SH-SY5Y (cell line): ENCODE measurements around the gene LTB4R2.

Experiments
- GATA2 ChIP-seq: IDR thresholded peaks from 2 replicates; pipeline ENCODE4 v1.6.1; 2011; ENCODE audit warnings: mild to moderate bottlenecking, low read depth, low read length
- GATA3 ChIP-seq: IDR thresholded peaks from 2 replicates; pipeline ENCODE4 v1.6.1; 2011; ENCODE audit warnings: low read depth, mild to moderate bottlenecking, low read length, moderate library complexity

DNA sequence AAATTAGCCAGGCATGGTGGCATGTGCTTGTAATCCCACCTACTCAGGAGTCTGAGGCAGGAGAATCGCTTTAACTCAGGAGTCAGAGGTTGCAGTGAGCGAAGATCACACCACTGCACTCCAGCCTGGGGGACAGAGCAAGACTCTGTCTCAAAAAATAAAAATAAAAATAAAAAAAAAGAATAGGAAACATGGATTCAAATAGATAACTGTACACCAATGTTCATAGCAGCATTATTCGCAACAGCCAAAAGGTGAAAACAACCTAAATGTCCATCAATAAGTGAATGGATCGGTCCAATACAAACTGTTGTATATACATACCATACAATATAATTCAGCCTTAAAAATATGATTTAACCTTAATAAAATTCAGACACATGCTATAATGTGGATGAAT, 32.9 kb downstream of the LTB4R2 start:
- no peak for TF ChIP-seq GATA3
- no peak for TF ChIP-seq GATA2
